ENCODE measurements around the gene HDAC4. TPM values are rescaled to one million over a fixed set of nuclear protein-coding genes. Genes with fewer than 3 reads are reported as not detected.

Gene HDAC4
- total and polyA plus RNA-seq, 2 donors (not counting 1 experiment from before 2014, with no cell fraction given): 13.5 to 46.0 TPM

DNA sequence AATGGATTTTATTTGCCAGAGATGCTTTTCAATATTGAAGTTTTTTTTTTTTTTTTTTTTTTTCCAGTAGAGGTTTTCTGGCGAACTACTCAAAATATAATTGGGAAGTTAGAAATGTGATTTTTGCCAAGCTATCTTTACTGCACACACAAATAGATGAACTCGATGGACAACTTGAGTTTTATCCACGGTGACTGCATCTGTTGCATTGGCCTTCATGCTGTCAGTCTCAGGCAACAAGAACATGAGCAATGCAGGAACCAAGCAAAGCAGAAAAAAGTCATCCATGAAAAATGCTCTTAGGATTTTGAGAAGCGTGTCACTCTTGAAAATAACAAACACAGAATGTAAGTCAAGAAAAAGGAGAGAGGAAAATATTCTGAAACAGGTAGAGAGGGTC is 22.7 kb upstream of the HDAC4 start:
- H3K9ac ChIP-seq (ENCODE audit: low read length): no peak overlapping the region
- no peaks in the 10 kb centered on the region for H3K9me3 ChIP-seq (ENCODE audit: control extremely low read depth in 1 of 3, control insufficient read depth in 2 of 3, insufficient read depth in 1 of 3, low read length in 2 of 3)
- H2AFZ ChIP-seq (ENCODE audit: insufficient read depth, low read depth, low read length, poor library complexity, severe bottlenecking): no peak overlapping the region
- no peaks in the 10 kb centered on the region for H4K20me1 ChIP-seq (ENCODE audit: control insufficient read depth, insufficient read depth, low read length, poor library complexity, severe bottlenecking)
- POLR2A ChIA-PET: no interaction called here
- TF ChIP-seq, protein P1, sequence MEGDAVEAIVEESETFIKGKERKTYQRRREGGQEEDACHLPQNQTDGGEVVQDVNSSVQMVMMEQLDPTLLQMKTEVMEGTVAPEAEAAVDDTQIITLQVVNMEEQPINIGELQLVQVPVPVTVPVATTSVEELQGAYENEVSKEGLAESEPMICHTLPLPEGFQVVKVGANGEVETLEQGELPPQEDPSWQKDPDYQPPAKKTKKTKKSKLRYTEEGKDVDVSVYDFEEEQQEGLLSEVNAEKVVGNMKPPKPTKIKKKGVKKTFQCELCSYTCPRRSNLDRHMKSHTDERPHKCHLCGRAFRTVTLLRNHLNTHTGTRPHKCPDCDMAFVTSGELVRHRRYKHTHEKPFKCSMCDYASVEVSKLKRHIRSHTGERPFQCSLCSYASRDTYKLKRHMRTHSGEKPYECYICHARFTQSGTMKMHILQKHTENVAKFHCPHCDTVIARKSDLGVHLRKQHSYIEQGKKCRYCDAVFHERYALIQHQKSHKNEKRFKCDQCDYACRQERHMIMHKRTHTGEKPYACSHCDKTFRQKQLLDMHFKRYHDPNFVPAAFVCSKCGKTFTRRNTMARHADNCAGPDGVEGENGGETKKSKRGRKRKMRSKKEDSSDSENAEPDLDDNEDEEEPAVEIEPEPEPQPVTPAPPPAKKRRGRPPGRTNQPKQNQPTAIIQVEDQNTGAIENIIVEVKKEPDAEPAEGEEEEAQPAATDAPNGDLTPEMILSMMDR (IDR thresholded peaks at IDR 0.05): no peak
- TF ChIP-seq EZH2 (IDR thresholded peaks at IDR 0.05; ENCODE audit: borderline replicate concordance, insufficient read depth, low read depth, low read length, poor library complexity, severe bottlenecking): no peak
- no peaks in the 10 kb centered on the region for H3K79me2 ChIP-seq (ENCODE audit: control insufficient read depth, insufficient read depth, low read length)
- no peak overlapping the region for H3K27ac Mint-ChIP-seq
- H3K4me1 Mint-ChIP-seq: no peaks in the 10 kb centered on the region
- no peaks in the 10 kb centered on the region for H3K9me3 Mint-ChIP-seq (ENCODE audit: insufficient read depth)
- ATAC-seq (ENCODE audit: low read depth): no peak
- peaks cover 0 to 4% (median under 1%) of the 10 kb centered on the region in 4 experiments for H3K27me3 ChIP-seq (replicated peaks in 1 of 4; ENCODE audit: control extremely low read depth in 1 of 4, control insufficient read depth in 3 of 4, insufficient read depth in 4 of 4, low read length in 3 of 4)
- H3K4me3 ChIP-seq (ENCODE audit: control extremely low read depth in 1 of 5, extremely low read depth in 1 of 5, insufficient read depth in 1 of 5, low read depth in 2 of 5, low read length in 4 of 5): no peak overlapping the region
- H3K4me1 ChIP-seq (ENCODE audit: control insufficient read depth in 2 of 2, insufficient read depth in 2 of 2, low read length in 2 of 2): no peaks in the 10 kb centered on the region
- peaks cover 45% of the 10 kb centered on the region for H3K27me3 Mint-ChIP-seq
- CTCF ChIA-PET: interaction anchor here (0.7 kb wide), 1 partner anchor 514 kb away, joined by 6 read pairs; no protein-coding TSS in a partner anchor
- H3K27ac ChIP-seq (ENCODE audit: low read length in 2 of 2): no peak overlapping the region
- WGBS (ENCODE audit: insufficient coverage): 76% methylated on average over 2 of the region's 4 CpGs
- intact Hi-C loops (cut with micrococcal nuclease): no loop called here
- no peak overlapping the region for H3K4me2 ChIP-seq (replicated peaks; ENCODE audit: low read depth, low read length, poor library complexity, severe bottlenecking)
- no peak overlapping the region for H3K4me3 Mint-ChIP-seq
- DNase-seq: no peak
- no peaks in the 10 kb centered on the region for H3K36me3 ChIP-seq (replicated peaks in 1 of 2; ENCODE audit: control extremely low read depth in 1 of 2, control insufficient read depth in 1 of 2, extremely low read depth in 1 of 2, insufficient read depth in 2 of 2, low read length in 1 of 2)

DNA sequence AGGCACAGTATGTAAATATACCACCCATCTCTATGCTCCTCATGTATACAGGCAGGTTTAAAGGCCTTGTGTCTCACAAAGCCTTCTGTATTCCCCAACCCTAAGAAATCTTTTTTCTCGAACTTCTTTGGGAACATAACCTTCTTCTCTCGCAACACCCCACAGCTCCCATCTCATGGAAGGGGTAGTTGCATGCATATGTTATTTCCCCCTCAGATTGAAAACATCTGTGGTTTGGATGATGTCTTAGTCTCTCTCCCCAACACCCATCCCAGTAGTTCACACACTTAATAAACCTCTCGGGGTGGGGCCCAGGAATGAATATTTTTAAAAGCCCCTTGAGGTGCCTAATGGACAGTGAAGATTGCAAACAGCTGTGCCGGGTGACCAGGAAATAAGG is 21.0 kb upstream of the HDAC4 start:
- POLR2A ChIA-PET: no interaction called here
- no peak overlapping the region for H2AFZ ChIP-seq (ENCODE audit: insufficient read depth, low read depth, low read length, poor library complexity, severe bottlenecking)
- peaks cover 0 to 6% (median under 1%) of the 10 kb centered on the region in 4 experiments for H3K27me3 ChIP-seq (replicated peaks in 1 of 4; ENCODE audit: control extremely low read depth in 1 of 4, control insufficient read depth in 3 of 4, insufficient read depth in 4 of 4, low read length in 3 of 4)
- no peak overlapping the region for H3K27ac Mint-ChIP-seq
- intact Hi-C loops (cut with micrococcal nuclease): no loop called here
- H3K4me3 ChIP-seq (ENCODE audit: control extremely low read depth in 1 of 5, extremely low read depth in 1 of 5, insufficient read depth in 1 of 5, low read depth in 2 of 5, low read length in 4 of 5): no peak overlapping the region
- H3K4me1 Mint-ChIP-seq: no peaks in the 10 kb centered on the region
- H3K9me3 ChIP-seq (ENCODE audit: control extremely low read depth in 1 of 3, control insufficient read depth in 2 of 3, insufficient read depth in 1 of 3, low read length in 2 of 3): no peaks in the 10 kb centered on the region
- H3K9me3 Mint-ChIP-seq (ENCODE audit: insufficient read depth): no peaks in the 10 kb centered on the region
- H3K79me2 ChIP-seq (ENCODE audit: control insufficient read depth, insufficient read depth, low read length): no peaks in the 10 kb centered on the region
- TF ChIP-seq, protein P1 (IDR thresholded peaks at IDR 0.05): no peak
- TF ChIP-seq EZH2 (IDR thresholded peaks at IDR 0.05; ENCODE audit: borderline replicate concordance, insufficient read depth, low read depth, low read length, poor library complexity, severe bottlenecking): no peak
- 100% methylated on average over 1 of the region's 4 CpGs for WGBS (ENCODE audit: insufficient coverage)
- H3K4me3 Mint-ChIP-seq: no peak overlapping the region
- H3K36me3 ChIP-seq (replicated peaks in 1 of 2; ENCODE audit: control extremely low read depth in 1 of 2, control insufficient read depth in 1 of 2, extremely low read depth in 1 of 2, insufficient read depth in 2 of 2, low read length in 1 of 2): no peaks in the 10 kb centered on the region
- H3K27ac ChIP-seq (ENCODE audit: low read length in 2 of 2): no peak overlapping the region
- H3K4me1 ChIP-seq (ENCODE audit: control insufficient read depth in 2 of 2, insufficient read depth in 2 of 2, low read length in 2 of 2): no peaks in the 10 kb centered on the region
- H4K20me1 ChIP-seq (ENCODE audit: control insufficient read depth, insufficient read depth, low read length, poor library complexity, severe bottlenecking): no peaks in the 10 kb centered on the region
- H3K4me2 ChIP-seq (replicated peaks; ENCODE audit: low read depth, low read length, poor library complexity, severe bottlenecking): no peak overlapping the region
- CTCF ChIA-PET: interaction anchor here (0.7 kb wide), 1 partner anchor 52 kb away, joined by 3 read pairs; no protein-coding TSS in a partner anchor
- H3K27me3 Mint-ChIP-seq: peaks cover 46% of the 10 kb centered on the region
- H3K9ac ChIP-seq (ENCODE audit: low read length): no peak overlapping the region
- DNase-seq: no peak
- no peak for ATAC-seq (ENCODE audit: low read depth)
